Gastroesophageal sphincter (tissue), 3 donors: ENCODE measurements around the gene BAHCC1.

ENCODE experiments used
- POLR2A ChIP-seq, 2 donors: fragments of 450-650 bp; IDR thresholded peaks; one replicate each; pipeline ENCODE4 v1.6.1; 2017; ENCODE audit warnings: antibody characterized with exemption in 2 of 2, mild to moderate bottlenecking in 2 of 2, moderate library complexity in 1 of 2
- TF ChIP-seq, protein P1 (sequence below), 4 experiments: fragments of 200-600 bp in 2 of 4; fragments of 450-650 bp in 2 of 4; sonication (generic) in 1 of 4; IDR thresholded peaks; one replicate each; pipeline ENCODE4 v1.5.1; 2017 to 2019; ENCODE audit warnings: antibody characterized with exemption in 4 of 4, mild to moderate bottlenecking in 2 of 4, moderate library complexity in 2 of 4

DNA sequence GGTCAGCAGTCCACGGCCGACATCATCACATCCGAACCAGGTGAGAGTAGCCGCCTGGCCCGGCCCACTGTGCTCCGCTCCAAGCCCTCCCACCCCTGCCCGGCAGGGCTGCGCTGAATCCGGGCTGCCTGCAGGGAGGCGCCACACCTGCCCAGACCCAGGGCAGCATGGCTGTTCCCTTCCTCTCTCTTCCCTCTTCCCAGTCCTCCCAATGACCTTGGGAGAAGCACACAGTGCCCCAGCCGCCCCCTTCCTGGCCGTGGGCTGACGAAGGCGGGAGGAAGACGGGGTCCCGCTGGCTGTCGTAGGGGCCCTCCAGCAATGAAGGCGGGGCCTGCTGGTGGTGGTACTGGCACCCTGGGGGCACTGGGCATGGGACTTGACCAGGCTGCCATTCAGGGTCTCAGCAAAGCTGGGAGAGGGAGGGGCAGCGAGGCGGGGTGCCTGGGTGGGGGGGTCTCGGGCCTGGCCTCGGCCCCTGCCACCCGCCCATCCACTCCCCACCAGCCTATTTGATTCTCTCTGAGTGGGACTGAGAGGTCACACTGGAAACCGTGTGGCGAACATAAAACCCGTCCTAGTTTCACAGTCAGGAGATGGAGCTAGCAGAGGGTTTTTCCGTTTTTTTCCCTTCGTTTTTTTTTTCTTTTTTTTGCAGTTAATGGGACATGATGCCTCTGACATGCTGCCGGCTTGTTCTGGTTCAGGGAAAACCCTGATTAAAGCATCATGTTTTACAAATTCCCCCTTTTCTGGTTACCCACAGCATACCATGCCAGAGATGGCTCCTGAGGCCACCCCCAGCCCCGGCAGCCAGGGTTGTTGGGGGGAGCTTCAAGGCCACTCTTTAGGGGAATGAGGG, 50.6 kb downstream of the BAHCC1 start:
- TF ChIP-seq, protein P1, sequence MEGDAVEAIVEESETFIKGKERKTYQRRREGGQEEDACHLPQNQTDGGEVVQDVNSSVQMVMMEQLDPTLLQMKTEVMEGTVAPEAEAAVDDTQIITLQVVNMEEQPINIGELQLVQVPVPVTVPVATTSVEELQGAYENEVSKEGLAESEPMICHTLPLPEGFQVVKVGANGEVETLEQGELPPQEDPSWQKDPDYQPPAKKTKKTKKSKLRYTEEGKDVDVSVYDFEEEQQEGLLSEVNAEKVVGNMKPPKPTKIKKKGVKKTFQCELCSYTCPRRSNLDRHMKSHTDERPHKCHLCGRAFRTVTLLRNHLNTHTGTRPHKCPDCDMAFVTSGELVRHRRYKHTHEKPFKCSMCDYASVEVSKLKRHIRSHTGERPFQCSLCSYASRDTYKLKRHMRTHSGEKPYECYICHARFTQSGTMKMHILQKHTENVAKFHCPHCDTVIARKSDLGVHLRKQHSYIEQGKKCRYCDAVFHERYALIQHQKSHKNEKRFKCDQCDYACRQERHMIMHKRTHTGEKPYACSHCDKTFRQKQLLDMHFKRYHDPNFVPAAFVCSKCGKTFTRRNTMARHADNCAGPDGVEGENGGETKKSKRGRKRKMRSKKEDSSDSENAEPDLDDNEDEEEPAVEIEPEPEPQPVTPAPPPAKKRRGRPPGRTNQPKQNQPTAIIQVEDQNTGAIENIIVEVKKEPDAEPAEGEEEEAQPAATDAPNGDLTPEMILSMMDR (IDR thresholded peaks at IDR 0.05): no peak
- no peak for TF ChIP-seq POLR2A (IDR thresholded peaks at IDR 0.05)
